ENCODE results near the gene KRT7.
"Not testable (repeated sequence)": the region's sequence is repeated elsewhere in the genome, so short reads cannot be mapped to it uniquely, and the experiment has no call there.

Gene KRT7

GRCh38 chr12:52229836-52230343 is 3.2 kb upstream of the KRT7 start:
- no peak for DNase-seq (ENCODE audit: low read depth)

GRCh38 chr12:52230364-52231281 is 2.4 kb upstream of the KRT7 start:
- DNase-seq (ENCODE audit: low read depth) = no peak

- DNase-seq (ENCODE audit: low read depth) = no peak
Measured at GRCh38 chr12:52231305-52232202, 1.5 kb upstream of the KRT7 start.

GRCh38 chr12:52232203-52232673 is 805 bp upstream of the KRT7 start:
- DNase-seq (ENCODE audit: low read depth) = no peak

- no peak for DNase-seq (ENCODE audit: low read depth)
Measured at GRCh38 chr12:52233462-52234207, 592 bp downstream of the KRT7 start.

GRCh38 chr12:52234223-52234810 is 1.3 kb downstream of the KRT7 start:
- no peak for DNase-seq (ENCODE audit: low read depth)

GRCh38 chr12:52235001-52235764 is 2.1 kb downstream of the KRT7 start:
- DNase-seq (ENCODE audit: low read depth) = no peak

GRCh38 chr12:52235822-52236361 is 2.8 kb downstream of the KRT7 start:
- DNase-seq (ENCODE audit: low read depth) = no peak

GRCh38 chr12:52236386-52237050 is 3.5 kb downstream of the KRT7 start:
- DNase-seq (ENCODE audit: low read depth) = no peak

- no peak for DNase-seq (ENCODE audit: low read depth)
Measured at GRCh38 chr12:52238207-52238840, 5.3 kb downstream of the KRT7 start.

- DNase-seq (ENCODE audit: low read depth) = no peak
Measured at GRCh38 chr12:52238916-52239646, 6.0 kb downstream of the KRT7 start.

- DNase-seq (ENCODE audit: low read depth) = no peak
Measured at GRCh38 chr12:52239767-52240166, 6.7 kb downstream of the KRT7 start.

- DNase-seq (ENCODE audit: low read depth) = not testable (repeated sequence)
Measured at GRCh38 chr12:52240247-52240646, 7.2 kb downstream of the KRT7 start.

GRCh38 chr12:52241205-52241842 is 8.3 kb downstream of the KRT7 start:
- DNase-seq (ENCODE audit: low read depth) = no peak

- no peak for DNase-seq (ENCODE audit: low read depth)
Measured at GRCh38 chr12:52242442-52243258, 9.6 kb downstream of the KRT7 start.

- no peak for DNase-seq (ENCODE audit: low read depth)
Measured at GRCh38 chr12:52243259-52243855, 10.3 kb downstream of the KRT7 start.
